ENCODE measurements around the gene BCAS3.
"Not testable (repeated sequence)": the region's sequence is repeated elsewhere in the genome, so short reads cannot be mapped to it uniquely, and the experiment has no call there.

DNA sequence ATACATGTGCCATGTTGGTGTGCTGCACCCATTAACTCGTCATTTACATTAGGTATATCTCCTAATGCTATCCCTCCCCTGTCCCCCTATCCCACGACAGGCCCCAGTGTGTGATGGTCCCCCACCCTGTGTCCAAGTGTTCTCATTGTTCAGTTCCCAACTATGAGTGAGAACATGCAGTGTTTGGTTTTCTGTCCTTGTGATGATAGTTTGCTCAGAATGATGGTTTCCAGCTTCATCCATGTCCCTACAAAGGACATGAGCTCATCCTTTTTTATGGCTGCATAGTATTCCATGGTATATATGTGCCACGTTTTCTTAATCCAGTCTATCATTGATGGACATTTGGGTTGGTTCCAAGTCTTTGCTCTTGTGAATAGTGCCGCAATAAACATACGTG is 94.0 kb downstream of the BCAS3 start:
- TF ChIP-seq ELF4 (IDR thresholded peaks at IDR 0.05); FOXA1 (IDR thresholded peaks at IDR 0.05); HDGF (IDR thresholded peaks at IDR 0.05; ENCODE audit: borderline replicate concordance); FOXM1 (IDR thresholded peaks at IDR 0.05; ENCODE audit: borderline replicate concordance); SP1 (IDR thresholded peaks at IDR 0.05); TARDBP (IDR thresholded peaks at IDR 0.05); FOXK2 (IDR thresholded peaks at IDR 0.05); SUZ12 (IDR thresholded peaks at IDR 0.05); NFRKB (IDR thresholded peaks at IDR 0.05); ARNT (IDR thresholded peaks at IDR 0.05); ZNF384 (IDR thresholded peaks at IDR 0.05); CTBP1 (IDR thresholded peaks at IDR 0.05; ENCODE audit: borderline replicate concordance): not testable (repeated sequence)
- TF ChIP-seq, protein P1, sequence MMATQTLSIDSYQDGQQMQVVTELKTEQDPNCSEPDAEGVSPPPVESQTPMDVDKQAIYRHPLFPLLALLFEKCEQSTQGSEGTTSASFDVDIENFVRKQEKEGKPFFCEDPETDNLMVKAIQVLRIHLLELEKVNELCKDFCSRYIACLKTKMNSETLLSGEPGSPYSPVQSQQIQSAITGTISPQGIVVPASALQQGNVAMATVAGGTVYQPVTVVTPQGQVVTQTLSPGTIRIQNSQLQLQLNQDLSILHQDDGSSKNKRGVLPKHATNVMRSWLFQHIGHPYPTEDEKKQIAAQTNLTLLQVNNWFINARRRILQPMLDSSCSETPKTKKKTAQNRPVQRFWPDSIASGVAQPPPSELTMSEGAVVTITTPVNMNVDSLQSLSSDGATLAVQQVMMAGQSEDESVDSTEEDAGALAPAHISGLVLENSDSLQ (IDR thresholded peaks at IDR 0.05) = not testable (repeated sequence)
